GM12875 (cell line): ENCODE data around the gene GNG12.

Experiments
- H3K4me3 ChIP-seq: one replicate; pipeline ENCODE4 v1.5.1; 2011; ENCODE audit warnings: low read depth, low read length, control low read depth
- TF ChIP-seq, protein P1 (sequence below): IDR thresholded peaks from 2 replicates; pipeline ENCODE4 v1.5.1; 2011; ENCODE audit warnings: low read depth, mild to moderate bottlenecking, control low read depth, inconsistent platforms, low read length, moderate library complexity, borderline replicate concordance; ENCODE audit not compliant: insufficient read depth

Gene GNG12

DNA sequence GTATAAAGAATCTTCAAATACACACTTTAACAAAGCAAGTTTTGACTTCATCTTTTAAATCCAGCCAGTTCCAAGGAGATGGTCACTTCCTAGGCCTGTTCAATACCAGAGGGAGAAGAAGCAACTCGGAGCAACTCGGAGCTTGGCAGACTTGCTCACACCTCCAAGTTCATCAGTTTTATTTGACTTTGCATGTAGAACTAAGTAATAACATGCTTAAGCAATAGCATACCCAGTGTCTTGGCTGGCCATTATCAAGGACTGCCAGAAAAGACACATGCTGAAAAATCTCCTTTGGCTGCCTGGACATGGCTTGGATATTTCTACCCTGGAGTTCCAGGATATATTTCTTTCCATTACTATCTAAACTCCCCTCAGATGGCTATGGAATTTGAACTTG, 52.6 kb downstream of the GNG12 start:
- TF ChIP-seq, protein P1, sequence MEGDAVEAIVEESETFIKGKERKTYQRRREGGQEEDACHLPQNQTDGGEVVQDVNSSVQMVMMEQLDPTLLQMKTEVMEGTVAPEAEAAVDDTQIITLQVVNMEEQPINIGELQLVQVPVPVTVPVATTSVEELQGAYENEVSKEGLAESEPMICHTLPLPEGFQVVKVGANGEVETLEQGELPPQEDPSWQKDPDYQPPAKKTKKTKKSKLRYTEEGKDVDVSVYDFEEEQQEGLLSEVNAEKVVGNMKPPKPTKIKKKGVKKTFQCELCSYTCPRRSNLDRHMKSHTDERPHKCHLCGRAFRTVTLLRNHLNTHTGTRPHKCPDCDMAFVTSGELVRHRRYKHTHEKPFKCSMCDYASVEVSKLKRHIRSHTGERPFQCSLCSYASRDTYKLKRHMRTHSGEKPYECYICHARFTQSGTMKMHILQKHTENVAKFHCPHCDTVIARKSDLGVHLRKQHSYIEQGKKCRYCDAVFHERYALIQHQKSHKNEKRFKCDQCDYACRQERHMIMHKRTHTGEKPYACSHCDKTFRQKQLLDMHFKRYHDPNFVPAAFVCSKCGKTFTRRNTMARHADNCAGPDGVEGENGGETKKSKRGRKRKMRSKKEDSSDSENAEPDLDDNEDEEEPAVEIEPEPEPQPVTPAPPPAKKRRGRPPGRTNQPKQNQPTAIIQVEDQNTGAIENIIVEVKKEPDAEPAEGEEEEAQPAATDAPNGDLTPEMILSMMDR: no peak
- H3K4me3 ChIP-seq: no peak overlapping the region

DNA sequence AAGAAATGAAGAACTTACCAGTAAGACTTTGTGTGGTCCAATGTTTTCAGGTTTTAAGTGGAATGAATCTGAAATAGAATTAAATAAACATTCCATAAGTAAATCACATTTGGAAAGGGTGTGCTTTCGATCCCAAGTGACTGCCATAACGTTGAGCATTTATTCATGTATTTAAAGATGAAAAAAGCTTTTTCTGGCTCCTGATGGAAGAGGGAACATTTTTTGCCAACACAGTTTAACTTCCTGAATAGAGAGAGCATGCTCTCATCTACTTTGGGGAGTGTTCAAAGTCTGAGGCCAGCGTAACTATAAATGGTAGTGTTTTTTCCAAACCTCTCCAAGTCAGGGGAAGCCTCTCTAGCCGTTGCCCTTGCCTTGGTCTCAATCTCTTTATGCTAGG, 55.8 kb downstream of the GNG12 start:
- TF ChIP-seq, protein P1: no peak

GRCh38 chr1:67777016-67777415, 56.3 kb downstream of the GNG12 start:
- H3K4me3 ChIP-seq: no peak overlapping the region
- TF ChIP-seq, protein P1: no peak

More for the DNA sequence above, 55.8 kb downstream of the GNG12 start:
- H3K4me3 ChIP-seq: no peak overlapping the region

DNA sequence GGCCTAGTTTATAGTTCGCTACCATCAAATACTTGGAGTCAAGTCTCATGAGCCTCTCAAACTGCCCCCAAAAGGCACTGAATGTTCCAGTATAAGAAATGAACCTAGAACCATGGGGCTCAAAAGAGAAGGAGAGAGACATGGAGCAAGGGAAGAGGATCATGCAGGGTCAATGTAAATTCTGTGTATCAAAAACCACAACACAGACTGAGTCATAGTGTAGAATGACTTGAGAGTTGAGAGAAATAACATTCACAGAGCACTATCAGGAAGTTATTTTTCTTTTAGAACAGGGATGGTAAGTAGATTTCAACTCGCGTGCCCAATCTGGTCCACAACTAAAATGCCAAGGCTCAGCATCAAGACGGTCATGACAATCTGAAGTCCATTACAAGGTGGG, 59.8 kb downstream of the GNG12 start:
- H3K4me3 ChIP-seq: no peak overlapping the region
- TF ChIP-seq, protein P1: no peak

DNA sequence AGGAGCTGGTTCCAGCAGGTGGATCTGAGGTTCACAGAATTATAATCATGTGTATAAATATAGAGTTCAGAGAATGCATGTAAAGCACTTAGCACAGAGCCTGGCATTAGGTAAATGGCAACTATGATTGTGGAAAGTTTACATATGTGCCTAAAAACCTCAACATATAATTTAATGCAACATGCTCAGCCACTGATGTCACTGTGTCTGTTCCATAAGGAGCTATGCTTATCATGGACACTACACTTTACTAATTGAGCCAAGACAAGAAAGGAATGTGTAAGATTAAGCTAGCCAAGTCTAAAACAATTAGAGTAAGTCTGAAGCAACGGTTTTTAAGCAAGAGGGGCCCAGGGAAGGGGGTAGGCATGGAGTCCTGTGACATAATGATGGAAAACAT, 61.5 kb downstream of the GNG12 start:
- TF ChIP-seq, protein P1: no peak

GRCh38 chr1:67771152-67771551, 62.1 kb downstream of the GNG12 start:
- H3K4me3 ChIP-seq: no peak overlapping the region
- TF ChIP-seq, protein P1: no peak

More for the DNA sequence above, 61.5 kb downstream of the GNG12 start:
- no peak overlapping the region for H3K4me3 ChIP-seq

- no peak overlapping the region for H3K4me3 ChIP-seq
- TF ChIP-seq, protein P1: no peak
Measured at GRCh38 chr1:67769633-67770256, 63.5 kb downstream of the GNG12 start.
